Measurements from ENCODE around the gene SLC6A8.
"Not testable (repeated sequence)": the region's sequence is repeated elsewhere in the genome, so short reads cannot be mapped to it uniquely, and the experiment has no call there.

Gene SLC6A8

DNA sequence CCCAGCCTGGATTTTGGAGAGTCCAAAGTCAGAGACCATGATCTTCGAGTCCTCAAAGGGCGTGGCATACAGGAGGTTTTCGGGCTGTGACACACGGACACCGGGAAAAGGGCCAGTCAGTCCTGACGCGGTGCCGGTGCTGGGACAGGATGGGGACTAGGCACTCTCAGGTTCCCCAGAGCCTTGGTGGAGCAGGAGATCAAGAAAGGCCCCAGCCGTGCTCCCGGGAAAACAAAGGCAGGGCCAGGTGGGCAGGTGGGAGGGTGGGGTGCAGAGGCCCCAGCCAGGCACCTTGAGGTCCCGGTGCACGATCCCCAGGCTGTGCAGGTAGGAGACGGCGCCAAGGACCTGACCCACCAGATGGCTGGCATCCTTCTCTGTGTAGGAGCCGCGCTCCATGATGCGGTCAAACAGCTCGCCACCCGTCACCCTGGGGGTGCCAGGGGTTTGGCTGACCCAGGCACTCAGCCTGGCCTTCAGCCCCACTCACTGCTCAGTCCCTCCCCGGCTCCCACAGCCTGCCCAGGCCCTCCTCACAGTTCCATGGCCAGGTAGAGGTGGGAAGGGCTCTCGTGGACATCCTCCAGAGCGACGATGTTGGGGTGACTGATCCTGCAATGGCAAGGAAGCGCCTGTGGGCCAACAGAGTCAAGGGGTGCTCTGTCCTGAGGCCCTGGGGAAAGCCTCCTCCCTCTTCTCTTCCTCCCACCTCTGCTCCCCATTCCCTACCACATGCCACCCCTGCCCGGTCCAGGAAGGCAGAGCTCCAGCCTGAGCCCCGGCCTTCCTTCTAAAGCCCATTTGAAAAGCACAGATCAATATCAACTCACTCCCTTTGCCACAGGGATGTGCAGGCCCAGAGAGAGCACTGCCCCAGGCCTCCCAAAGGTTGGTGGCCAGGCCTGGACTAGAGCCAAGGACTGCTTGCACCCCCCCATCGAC, 15.9 kb upstream of the SLC6A8 start:
- DNase-seq (ENCODE audit: low read depth, low spot score), result no peak

DNA sequence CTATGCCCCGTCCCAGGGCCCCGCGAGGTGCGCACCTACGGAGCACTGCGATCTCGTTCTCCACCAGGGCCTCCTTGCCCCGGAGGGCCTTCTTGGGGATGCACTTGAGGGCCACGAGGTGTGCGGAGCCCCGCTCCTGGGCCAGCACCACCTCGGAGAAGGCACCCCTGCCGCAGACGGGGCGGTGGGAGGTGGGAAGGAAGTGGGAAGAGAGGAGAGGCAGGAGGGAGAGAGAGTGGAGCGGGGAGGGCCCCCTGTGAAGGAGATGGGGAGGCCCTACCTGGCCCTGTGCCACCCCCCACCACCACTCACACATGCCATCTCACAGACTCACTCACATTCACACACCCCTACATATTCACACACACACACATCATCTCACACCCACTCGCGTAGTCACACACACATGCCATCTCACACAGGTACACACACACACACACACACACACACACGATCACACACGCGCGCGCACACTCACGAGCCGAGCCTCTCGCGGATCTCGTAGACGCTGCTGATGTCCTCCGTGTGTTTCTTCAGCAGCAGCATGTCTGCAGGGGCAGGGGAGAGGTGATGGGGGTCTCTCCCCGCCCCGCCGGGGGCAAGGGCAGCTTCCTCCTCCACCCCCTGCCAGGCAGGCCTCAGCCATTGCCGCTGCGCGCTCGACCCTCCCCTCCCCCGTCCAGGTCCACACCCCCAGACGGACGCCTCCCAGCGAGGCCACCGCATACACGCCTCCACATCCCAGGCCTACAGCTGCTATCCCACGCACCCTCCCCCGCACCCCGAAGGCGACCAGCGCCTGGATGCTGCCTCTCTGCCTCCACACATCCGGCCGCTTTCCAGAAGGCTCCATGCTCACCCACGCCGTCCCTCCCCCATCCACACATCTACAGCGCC, 14.9 kb upstream of the SLC6A8 start:
- DNase-seq (ENCODE audit: low read depth, low spot score), result no peak

DNA sequence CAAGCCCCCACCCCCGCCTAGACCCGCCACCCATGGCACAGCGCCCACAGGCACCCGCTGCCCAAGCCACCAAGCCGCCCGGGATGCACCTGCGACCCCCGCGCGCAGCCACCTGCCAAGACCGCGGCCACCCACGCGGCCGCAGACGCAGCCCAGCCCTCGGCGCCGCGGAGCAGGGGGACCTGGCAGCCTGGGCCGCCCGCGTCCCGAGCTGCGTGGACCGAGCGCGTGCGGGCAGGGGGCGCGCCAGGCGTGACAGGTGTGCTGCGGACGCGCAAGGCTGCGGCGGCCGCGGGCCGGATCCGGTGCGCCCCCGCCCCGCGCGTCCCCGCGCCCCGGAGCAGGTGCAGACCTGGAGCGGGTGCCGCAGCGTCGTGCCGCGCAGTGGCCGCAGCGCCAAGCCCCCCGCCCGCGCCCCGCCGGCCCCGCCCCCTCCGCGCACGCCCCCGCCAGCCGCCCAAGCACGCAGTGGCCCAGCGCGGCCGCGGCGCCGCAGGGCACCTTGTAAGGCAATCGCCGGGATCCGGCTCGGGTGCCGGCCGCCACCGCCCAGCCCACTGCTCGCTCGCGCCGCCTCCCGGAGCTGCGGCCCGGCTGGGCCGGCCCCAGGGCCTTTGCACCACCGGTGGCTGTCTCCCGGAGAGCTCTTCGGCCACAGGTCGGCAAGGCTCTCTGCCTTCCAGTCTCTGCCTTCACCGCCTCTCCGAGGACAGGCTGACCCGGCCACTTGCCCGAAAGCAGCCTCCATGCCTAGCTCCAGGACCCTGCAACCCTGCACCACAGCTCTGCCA, 14.1 kb upstream of the SLC6A8 start, which contains the start of gene PNCK:
TSS of gene PNCK (minus strand) at position 386 of the 791 bp plus-strand sequence. CDS start 737 bp downstream, outside the sequence.
- DNase-seq (ENCODE audit: low read depth, low spot score), result no peak

DNA sequence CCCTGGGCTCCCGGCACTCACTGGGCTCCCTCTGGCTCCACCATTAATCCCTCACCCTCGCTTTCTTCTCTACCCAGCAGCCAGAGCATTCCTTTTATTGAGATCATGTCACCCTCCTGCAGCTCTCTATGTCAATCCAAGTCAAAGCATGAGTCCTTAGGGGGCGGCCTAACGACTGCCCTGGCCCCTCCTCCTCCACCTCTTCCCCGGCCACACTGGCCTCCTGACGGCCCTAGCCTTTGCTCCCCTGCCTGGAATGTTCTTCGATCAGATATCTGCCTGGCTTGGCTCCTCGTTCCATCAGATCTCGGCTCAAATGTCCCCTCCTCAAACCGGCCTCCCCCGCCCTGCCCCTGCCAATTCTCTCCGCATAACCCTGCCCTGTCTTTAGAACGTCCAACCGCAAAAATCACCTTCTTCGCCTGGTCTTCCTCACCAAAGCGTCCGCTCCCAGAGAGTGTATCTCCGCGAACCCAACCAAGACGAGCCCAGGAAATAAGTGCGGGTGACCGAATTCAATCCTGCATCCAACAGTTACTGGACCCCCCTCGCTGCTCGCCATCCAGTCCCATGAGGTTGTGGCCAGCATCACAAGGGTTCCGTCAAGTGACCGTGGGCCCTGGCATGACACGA, 13.4 kb upstream of the SLC6A8 start:
- no peak for DNase-seq (ENCODE audit: low read depth, low spot score)

DNA sequence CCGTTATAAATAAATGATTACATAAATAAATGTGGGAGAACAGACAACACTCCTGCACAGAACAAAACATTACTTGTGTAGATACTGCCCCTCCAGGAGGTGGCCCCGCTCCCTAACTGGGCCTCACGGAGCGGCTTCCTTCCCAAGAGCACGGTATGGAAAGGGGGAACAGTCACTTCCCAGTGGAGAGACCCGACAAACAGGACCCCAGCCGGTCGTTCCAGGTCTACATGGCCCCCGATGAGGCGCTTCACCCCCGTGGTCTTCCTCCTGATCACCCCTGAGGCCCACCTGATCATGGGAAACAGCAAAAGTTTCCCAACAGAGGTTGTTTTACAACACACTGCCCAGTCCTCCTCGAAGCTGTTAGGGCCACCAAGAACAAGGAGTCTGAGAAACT, 6.6 kb upstream of the SLC6A8 start:
- no peak for DNase-seq (ENCODE audit: low read depth, low spot score)

DNA sequence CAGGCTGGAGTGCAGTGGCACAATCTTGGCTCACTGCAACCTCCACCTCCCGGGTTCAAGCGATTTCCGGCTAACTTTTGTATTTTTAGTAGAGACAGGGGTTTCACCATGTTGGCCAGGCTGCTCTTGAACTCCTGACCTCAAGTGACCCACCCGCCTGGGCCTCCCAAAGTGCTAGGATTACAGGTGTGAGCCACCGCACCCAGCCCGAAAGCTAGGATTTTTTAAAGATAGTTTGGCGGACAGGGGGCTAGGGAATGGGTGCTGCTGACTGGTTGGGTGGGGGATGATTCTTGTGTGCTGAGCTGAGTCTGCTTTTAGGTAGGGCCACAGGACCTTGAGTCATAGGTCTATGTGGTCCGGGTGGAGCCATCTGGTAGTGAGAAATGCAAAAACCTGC, 4.2 kb upstream of the SLC6A8 start:
- DNase-seq (ENCODE audit: low read depth, low spot score), result not testable (repeated sequence)

DNA sequence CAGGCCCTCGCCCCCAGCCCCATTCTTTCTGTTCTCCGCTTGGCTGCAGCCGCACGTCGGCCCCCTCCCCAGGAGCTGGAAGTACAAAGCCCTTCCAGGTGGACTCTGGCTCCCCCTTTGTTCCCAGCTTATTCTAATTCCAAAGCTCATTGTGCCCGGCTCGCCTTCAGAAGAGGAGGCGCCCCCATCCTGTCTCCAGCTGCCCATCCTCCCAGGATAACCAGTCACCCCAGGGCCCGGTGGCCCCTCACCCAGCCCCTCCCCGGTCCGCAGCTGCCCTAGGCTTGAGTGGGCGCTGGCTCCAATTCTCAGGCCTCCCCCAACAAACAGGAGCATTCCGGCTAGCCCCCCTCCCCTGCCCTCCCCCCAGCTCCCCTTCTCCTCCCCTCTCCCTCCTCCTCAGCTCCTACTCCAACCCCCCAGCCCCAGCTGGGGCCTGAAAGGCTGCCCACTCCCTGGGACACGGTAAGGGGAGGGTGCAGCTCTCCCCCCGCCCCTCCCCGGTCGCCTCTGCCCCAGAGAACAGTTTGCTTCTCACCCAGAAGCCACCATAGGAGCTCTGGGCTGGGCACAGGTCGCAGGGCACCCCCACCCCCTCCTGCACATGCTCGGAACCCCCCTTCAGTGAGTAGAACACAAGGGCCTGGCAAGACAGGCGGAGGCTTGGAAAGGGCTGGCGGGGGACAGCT, 3.1 kb upstream of the SLC6A8 start:
- no peak for DNase-seq (ENCODE audit: low read depth, low spot score)

DNA sequence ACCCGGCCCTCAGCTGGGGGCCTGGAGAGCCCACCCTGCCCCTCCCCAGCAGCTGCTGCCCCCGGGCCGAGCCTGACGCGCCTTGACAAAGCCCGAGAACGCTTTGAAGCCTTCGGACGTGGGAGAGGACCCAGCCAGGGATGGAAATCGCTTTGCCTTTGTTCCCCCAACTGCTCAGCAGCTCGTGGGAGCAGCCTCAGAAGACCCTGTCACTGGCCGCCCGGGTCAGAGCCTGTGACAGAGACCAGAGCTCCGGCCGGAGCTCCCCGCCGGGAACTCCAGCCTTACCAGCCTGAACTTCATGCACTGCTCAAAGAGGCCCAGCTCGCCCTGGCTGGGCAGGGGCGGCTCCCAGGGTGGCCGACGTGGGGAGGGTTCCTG, 2.6 kb upstream of the SLC6A8 start:
- no peak for DNase-seq (ENCODE audit: low read depth, low spot score)

DNA sequence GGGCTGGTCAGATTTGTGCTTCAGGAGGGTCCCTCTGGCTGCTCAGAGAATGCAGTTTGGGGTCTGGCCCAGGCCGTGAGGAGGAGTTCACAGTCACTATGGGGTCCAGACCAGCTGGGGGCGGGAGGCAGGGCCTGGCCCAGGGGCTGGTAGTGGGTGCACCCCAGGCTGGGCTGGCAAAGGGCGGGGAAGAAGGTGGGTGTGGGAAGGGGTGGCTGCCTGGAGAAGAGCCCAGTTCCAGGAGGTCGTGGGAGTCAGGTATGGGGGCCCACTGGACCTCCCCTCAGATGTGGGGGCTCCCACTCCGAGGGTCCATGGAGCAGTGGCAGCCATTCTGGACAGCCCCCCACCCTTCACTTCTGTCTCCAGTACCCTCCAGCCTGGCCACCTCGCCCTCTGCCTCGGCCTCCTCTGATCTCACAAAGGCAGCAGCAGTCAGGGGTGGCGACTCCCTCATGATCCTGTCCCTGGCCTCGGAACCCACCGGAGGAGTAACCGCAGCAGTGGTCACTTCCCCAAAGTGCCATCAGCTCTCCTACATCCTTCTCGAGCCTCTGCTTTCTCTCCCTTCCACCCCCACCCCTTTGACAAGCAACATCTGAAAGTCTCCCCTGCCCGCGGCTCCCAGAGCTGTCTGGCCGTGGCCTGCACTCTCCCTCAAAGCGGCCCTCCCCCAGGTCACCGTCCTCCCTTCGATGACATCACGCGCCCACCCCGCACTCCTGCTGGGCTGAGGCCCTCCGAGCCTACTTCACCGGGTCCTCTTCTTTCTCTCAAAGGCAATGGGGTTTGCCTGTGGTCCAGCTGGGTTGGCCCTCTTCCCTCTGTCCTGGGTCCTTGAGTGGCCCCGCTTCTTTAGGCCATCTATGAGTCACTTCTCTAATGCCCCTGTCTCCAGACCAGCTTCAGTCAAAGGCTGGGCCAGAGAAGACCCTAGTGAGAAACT, 1.7 kb upstream of the SLC6A8 start:
- DNase-seq (ENCODE audit: low read depth, low spot score), result no peak

DNA sequence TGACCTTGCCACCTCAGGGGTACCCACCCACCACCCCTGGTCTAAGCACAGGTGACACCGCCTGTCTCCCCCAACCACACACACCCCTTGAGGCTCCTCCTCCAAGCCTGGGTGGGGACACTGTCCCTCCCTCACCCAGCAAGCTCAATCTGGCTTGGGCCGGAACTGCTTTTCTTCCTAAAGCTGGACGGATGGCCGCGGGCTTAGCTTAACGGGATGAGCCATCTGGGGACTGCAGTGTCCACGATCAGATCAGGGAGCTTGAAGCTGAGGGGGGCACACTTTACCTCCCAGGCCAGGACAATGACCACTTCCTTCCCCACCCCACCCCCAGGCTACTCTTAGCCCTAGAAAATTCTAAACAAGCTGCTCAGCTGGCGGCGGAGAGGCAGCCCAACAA, 1.0 kb upstream of the SLC6A8 start:
- no peak for DNase-seq (ENCODE audit: low read depth, low spot score)

DNA sequence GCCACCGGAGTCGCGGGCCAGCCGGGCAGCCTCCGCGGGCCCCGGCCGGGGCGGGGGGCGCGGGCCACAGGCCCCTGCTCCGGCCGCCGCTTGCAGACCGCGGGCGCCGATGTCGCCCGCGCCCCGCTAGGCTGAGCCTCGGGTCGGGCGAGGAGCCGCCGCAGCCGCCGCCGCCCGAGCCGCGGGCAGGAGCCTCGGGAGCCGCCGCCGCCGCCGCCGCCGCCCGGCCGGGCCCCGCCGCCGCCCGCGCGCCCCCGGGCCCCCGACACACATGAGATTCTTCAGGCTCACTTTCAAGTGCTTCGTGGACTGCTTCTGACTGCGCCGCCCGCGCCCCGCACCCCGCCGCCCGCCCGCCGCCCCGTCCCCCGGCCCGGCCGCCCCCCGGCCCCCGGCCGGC, 345 bp downstream of the SLC6A8 start:
- DNase-seq (ENCODE audit: low read depth, low spot score), result no peak

DNA sequence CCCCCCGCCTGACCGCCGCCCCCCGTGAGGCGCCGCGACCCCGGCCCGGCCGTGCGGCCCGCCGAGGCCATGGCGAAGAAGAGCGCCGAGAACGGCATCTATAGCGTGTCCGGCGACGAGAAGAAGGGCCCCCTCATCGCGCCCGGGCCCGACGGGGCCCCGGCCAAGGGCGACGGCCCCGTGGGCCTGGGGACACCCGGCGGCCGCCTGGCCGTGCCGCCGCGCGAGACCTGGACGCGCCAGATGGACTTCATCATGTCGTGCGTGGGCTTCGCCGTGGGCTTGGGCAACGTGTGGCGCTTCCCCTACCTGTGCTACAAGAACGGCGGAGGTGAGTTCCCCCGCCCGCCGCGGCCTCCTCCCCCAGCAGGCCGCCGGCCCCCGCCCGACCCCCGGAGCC, 780 bp downstream of the SLC6A8 start:
- DNase-seq (ENCODE audit: low read depth, low spot score), result no peak

DNA sequence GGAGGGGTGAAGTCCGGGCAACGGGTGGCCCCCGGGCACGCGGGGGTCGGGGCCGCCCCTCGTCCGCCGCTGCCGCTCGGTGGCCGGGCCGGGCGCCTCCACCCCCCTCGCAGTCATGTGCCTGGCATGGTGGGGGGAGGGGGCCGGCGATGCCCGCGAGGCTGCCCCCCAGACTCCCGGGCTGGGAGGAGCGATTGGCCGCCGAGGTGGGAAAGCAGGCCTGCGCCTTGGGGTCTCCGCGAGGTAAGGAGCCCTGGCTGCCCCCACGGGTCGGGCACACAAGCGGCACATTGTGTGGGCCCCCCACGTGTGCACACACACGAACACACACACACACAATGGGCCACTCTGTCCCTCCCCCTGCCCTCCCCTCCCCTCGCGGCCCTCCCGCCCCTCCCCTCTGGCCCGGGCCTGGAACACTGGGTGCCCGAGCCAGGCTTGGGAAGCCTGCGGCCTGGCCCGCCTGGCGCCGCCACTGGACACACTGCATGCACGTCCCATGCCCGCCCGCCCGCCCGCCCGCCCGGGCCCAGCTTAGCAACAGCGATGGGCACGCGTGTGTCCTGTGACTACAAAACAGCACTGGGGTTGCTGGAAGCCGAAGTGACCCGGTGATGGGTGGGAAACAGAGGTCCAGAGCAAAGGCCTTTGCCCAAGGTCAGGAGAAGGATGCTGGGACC, 1.3 kb downstream of the SLC6A8 start:
- DNase-seq (ENCODE audit: low read depth, low spot score), result no peak

DNA sequence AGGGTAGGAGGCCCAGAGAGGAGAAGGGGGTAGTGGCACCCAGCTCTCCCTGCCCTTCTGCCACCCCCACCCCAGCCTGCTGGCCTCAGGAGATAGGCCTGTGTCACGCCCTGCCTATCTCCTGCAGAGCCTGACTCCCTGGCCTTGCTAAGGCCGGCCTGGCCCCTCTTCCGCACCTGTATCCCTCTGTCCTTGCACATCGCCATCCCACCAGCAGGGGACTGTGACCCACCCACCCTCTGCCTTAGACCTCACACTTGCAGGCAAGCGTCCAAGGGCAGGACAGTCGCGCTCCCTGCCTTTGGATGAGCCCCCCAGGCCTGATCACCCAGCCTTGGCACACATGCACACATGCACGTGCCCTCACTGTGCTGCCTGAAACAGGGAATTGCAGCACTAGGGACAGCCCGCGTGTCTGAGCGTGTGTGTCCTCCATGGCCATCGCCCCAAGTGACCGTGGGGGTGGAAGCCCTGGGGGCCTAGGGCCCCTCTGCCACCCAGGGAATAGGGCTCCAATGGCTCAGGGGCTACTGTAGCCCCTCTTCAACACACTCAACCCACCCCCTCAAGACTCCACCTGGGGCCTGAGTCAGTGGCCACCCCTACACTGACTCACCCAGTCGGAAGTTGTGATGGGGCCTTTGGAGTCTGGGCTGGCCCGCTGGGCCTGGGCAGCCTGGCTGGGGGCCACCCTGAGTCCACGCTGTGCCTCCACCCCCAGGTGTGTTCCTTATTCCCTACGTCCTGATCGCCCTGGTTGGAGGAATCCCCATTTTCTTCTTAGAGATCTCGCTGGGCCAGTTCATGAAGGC, 2.1 kb downstream of the SLC6A8 start:
- DNase-seq (ENCODE audit: low read depth, low spot score), result no peak

DNA sequence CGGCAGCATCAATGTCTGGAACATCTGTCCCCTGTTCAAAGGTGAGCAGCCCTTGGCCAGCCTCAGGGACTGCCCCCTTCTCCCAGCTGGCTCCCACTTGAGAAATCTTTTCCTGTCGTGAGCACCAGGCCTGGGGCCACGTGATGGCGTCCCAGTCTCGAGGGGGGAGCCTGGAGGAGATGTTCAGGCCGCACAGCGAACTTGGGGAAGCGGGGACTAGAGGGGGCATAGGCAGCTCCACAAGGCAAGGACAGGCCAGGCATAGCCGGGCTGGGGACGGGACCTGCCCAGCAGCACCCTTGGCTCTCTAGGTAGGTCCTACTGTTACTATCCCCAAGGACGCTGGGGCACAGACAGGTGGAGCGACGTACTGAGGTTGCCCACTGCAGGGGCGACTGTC, 2.7 kb downstream of the SLC6A8 start:
- no peak for DNase-seq (ENCODE audit: low read depth, low spot score)

DNA sequence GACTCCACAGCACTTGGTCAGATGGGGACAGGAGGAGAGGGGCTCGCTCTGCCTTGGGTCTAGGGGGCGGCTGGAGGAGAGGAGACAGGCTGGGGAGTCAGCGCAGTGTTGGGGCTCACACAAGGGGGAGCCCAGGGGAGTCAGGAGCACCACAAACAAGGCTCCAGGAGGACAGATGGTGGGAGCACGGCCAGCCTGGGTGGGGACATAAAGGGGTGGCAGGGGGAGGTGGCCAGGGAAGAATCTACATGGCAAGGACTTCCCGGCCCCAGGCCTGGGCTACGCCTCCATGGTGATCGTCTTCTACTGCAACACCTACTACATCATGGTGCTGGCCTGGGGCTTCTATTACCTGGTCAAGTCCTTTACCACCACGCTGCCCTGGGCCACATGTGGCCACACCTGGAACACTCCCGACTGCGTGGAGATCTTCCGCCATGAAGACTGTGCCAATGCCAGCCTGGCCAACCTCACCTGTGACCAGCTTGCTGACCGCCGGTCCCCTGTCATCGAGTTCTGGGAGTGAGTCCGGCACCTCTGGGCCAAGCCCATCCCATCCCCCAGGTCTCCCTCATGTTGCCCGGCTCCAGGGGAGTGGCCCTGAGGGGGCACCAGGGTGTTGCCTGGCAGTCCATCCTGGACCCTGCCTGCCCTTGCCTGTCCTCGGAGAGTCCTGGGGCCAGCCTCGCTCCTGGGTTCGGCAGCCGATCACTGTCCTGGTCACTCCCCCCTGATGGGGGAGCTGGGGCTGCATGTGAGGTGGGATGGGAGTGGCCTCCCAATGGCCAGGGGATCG, 3.5 kb downstream of the SLC6A8 start:
- not testable (repeated sequence) for DNase-seq (ENCODE audit: low read depth, low spot score)

DNA sequence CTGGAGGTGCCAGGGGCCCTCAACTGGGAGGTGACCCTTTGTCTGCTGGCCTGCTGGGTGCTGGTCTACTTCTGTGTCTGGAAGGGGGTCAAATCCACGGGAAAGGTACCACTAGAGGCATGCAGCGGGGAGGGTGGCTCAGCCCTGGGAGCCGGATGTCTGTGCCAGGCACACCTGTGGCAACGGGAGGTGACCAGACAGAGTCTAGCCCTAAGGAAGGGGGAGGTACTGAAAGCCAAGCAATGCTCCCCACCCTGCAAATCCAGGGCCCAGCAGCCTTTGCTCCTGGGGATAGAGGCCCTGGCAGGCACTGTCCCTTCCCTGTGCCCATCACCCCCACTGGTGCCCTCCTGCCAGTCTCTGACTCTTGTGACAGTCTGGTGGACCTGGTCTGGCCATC, 4.3 kb downstream of the SLC6A8 start:
- DNase-seq (ENCODE audit: low read depth, low spot score), result no peak

Data from brain pericyte (primary cell).